ENCODE measurements around the gene PSMF1. TPM values are rescaled to one million over a fixed set of nuclear protein-coding genes. Genes with fewer than 3 reads are reported as not detected.
A peak's percentile ranks its signal among the peaks of the same experiment; 100 is the strongest.

Gene PSMF1
- total and polyA plus RNA-seq, 12 donors, result 22.4 to 181 (median 125) TPM

DNA sequence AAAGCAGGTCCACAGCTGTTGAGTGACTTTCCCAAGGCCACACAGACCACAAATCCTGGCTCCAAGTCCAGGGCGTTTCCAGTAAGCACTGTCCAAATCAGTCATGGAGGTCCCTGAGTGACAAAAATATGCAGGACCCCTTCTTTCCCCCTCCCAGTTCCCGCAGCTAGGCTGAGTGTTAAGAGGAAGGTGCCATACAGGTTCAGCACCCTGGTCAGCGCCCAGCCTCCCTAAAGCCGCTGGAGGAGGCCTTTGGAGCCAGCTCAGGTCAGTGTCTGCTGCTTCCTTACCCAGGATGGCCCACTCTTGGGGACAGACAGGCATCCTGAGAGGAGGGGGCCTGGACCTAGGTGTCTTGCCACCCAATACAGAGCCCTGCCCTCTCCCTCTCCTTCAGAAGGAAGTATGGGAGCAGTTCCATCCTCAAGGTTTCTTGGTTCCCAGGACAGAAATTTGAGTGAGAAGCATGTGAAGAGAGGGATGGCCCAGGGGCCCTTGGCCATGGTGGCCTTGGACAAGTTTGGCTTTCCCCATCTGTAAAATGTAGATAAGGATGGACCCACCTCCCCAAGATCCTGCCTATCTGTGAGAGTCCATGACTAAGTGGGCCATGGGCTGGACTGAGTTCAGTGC is 53.2 kb downstream of the PSMF1 start:
- DNase-seq (peak in 1 of 2 donors; percentile 37), ATAC-seq (peak in 4 of 8 donors; percentile 21 to 54 (median 40))
- Histone ChIP-seq H3K27me3 (no peaks in the 10 kb centered on the region), H3K9me3 (no peaks in the 10 kb centered on the region), H3K4me1 (no peaks in the 10 kb centered on the region), H3K36me3 (peaks cover 0 to 98% (median 41%) of the 10 kb centered on the region in 9 donors), H3K4me3 (no peak overlapping the region), H3K27ac (no peak overlapping the region)
- 41 to 58% methylated on average over 4 of the region's 4 CpGs for WGBS, 2 donors
- intact Hi-C loops (cut with DNase I), result no loop called here
- TF ChIP-seq, protein P1, sequence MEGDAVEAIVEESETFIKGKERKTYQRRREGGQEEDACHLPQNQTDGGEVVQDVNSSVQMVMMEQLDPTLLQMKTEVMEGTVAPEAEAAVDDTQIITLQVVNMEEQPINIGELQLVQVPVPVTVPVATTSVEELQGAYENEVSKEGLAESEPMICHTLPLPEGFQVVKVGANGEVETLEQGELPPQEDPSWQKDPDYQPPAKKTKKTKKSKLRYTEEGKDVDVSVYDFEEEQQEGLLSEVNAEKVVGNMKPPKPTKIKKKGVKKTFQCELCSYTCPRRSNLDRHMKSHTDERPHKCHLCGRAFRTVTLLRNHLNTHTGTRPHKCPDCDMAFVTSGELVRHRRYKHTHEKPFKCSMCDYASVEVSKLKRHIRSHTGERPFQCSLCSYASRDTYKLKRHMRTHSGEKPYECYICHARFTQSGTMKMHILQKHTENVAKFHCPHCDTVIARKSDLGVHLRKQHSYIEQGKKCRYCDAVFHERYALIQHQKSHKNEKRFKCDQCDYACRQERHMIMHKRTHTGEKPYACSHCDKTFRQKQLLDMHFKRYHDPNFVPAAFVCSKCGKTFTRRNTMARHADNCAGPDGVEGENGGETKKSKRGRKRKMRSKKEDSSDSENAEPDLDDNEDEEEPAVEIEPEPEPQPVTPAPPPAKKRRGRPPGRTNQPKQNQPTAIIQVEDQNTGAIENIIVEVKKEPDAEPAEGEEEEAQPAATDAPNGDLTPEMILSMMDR (IDR thresholded peaks at IDR 0.05), result no peak

DNA sequence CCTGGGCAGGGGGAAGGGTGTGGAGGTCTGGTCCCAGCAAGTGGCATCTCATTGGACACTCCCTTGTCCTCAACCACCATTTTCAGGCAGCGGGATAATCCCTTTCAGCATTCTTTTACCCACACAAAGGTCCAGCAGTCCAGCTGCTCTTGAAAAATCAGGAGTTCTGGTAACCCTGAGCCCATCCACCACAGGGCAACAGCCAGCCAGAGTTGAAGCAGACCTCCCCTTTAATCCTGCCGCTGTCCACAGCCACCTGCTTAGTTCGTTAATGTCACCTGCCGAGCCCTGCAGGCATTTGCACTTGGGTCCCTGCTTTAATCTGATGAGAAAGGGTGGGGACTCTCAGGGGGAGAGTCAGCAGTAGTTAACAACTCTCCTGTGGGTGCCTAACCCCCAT is 55.3 kb downstream of the PSMF1 start:
- ATAC-seq (no peak), DNase-seq (no peak)
- Histone ChIP-seq H3K4me1 (no peaks in the 10 kb centered on the region), H3K27me3 (no peaks in the 10 kb centered on the region), H3K36me3 (peaks cover 0 to 88% (median 28%) of the 10 kb centered on the region in 9 donors), H3K9me3 (no peaks in the 10 kb centered on the region), H3K27ac (no peak overlapping the region), H3K4me3 (no peak overlapping the region)
- TF ChIP-seq, protein P1 (IDR thresholded peaks at IDR 0.05), result no peak
- WGBS, 2 donors, result 76 to 82% methylated on average over 4 of the region's 4 CpGs
- intact Hi-C loops (cut with DNase I), result no loop called here

DNA sequence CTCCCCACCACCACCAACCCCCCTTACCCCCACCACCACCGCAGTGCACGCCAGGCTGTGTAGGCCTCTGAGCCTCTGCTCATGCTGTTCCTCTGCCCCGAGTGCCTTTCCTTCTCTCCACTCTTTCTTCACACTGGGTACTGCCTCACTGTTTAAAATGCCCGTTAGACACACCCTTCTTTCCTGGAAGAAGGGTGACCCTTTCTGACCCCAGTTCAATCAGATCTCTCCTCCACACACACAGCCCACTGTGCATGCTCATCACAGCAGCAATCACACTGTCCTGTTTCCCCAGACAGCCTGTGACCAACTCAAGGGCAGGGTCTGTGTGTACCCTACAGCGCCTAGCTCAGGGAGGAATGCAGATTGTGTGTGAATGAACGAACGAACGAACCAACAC is 56.4 kb downstream of the PSMF1 start:
- TF ChIP-seq, protein P1 (IDR thresholded peaks at IDR 0.05), result no peak
- Histone ChIP-seq H3K36me3 (peaks cover 0 to 82% (median 17%) of the 10 kb centered on the region in 9 donors), H3K9me3 (no peaks in the 10 kb centered on the region), H3K27me3 (no peaks in the 10 kb centered on the region), H3K4me1 (no peaks in the 10 kb centered on the region), H3K27ac (no peak overlapping the region), H3K4me3 (no peak overlapping the region)
- WGBS, 2 donors, result 92 to 94% methylated on average over 8 of the region's 8 CpGs
- no peak for DNase-seq
- ATAC-seq, result no peak
- intact Hi-C loops (cut with DNase I), result loop anchor here in 1 of 10 donors (5.0 kb wide), 1 partner anchor 38 kb away; no protein-coding TSS in a partner anchor

DNA sequence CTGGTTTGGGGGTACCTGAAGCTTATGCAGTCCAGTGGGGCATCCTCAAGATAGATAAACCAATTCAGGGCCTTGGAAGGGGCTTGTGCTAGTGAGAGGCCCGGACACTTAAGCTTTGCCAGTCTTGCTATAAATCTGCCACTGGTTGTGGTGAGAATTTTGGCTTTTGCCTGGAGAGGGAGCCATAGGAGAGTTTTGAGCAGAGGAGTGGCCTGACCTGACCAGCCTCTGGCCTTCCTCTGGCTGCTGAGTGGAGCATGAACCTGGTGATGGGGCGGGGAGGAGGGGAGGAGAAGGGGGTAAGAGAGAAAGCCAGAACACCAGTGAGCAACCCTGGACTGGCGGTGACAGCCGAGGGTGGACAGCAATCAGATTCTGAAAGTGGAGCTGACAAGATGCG is 59.3 kb downstream of the PSMF1 start:
- DNase-seq, result no peak
- TF ChIP-seq, protein P1 (IDR thresholded peaks at IDR 0.05), result peak in 2 of 9 donors; percentile 11 to 16
- 78 to 83% methylated on average over 5 of the region's 5 CpGs for WGBS, 2 donors
- intact Hi-C loops (cut with DNase I), result loop anchor here in 1 of 10 donors (5.0 kb wide), 1 partner anchor 35 kb away; no protein-coding TSS in a partner anchor
- Histone ChIP-seq H3K4me1 (peaks cover 0 to 8% (median 0%) of the 10 kb centered on the region in 9 donors), H3K4me3 (no peak overlapping the region), H3K27ac (no peak overlapping the region), H3K27me3 (no peaks in the 10 kb centered on the region), H3K36me3 (peaks cover 0 to 58% (median under 1%) of the 10 kb centered on the region in 9 donors), H3K9me3 (no peaks in the 10 kb centered on the region)
- no peak for ATAC-seq
